GM10266 (cell line): ENCODE data around the gene TUBB4B.
A peak's percentile ranks its signal among the peaks of the same experiment; 100 is the strongest.

Experiments
- DNase-seq: peaks from one replicate; pipeline ENCODE4 v3.0.0; 2012; ENCODE audit errors: extremely low spot score
- CTCF ChIP-seq: IDR thresholded peaks from 2 replicates; pipeline ENCODE4 v1.5.1; 2012; ENCODE audit warnings: mild to moderate bottlenecking, low read depth; ENCODE audit not compliant: control insufficient read depth, insufficient read depth; ENCODE audit errors: missing control alignments

The TUBB4B gene

GRCh38 chr9:137240841-137241489, at the start of gene TUBB4B:
Gene TUBB4B, plus strand, starts transcription at chr9:137241287. Its CDS starts 74 bp downstream, at chr9:137241361.
- DNase-seq, result peak; percentile 100
- TF ChIP-seq CTCF, result no peak

GRCh38 chr9:137191691-137192447, 49.2 kb upstream of the TUBB4B start:
- DNase-seq, result no peak
- TF ChIP-seq CTCF, result no peak

- DNase-seq, result no peak
Measured at GRCh38 chr9:137192448-137192780, 48.7 kb upstream of the TUBB4B start.

GRCh38 chr9:137192859-137193258, 48.2 kb upstream of the TUBB4B start:
- DNase-seq, result no peak
- TF ChIP-seq CTCF, result no peak

More at GRCh38 chr9:137192448-137192780, 48.7 kb upstream of the TUBB4B start:
- TF ChIP-seq CTCF, result no peak

- no peak for DNase-seq
- no peak for TF ChIP-seq CTCF
Measured at GRCh38 chr9:137193771-137194170, 47.3 kb upstream of the TUBB4B start.

- no peak for TF ChIP-seq CTCF
- DNase-seq, result no peak
Measured at GRCh38 chr9:137194388-137194787, 46.7 kb upstream of the TUBB4B start.

- TF ChIP-seq CTCF, result no peak
- DNase-seq, result no peak
Measured at GRCh38 chr9:137194909-137195308, 46.2 kb upstream of the TUBB4B start.
